HEK293 (cell line): Measurements from ENCODE around the gene ITGB4.
A peak's percentile ranks its signal among the peaks of the same experiment; 100 is the strongest.

Experiments
- GLI2 ChIP-seq: fragments of 450-650 bp; formaldehyde crosslinking; IDR thresholded peaks from 2 replicates; pipeline ENCODE4; 2017; ENCODE audit warnings: missing biosample characterization, missing genetic modification characterization, low read depth, borderline replicate concordance
- GLIS2 ChIP-seq: fragments of 450-650 bp; formaldehyde crosslinking; IDR thresholded peaks from 2 replicates; pipeline ENCODE4 v1.5.1; 2016; ENCODE audit warnings: missing biosample characterization, missing genetic modification characterization
- HOXC10 ChIP-seq: sonication (generic); formaldehyde crosslinking; IDR thresholded peaks from 2 replicates; pipeline ENCODE4 v1.8.1; 2023; ENCODE audit warnings: mild to moderate bottlenecking, missing genetic modification reagents
- MZF1 ChIP-seq: fragments of 450-650 bp; formaldehyde crosslinking; IDR thresholded peaks from 2 replicates; pipeline ENCODE4 v1.5.1; 2017; ENCODE audit warnings: missing biosample characterization, missing genetic modification characterization, borderline replicate concordance
- PRDM1 ChIP-seq: fragments of 450-650 bp; formaldehyde crosslinking; IDR thresholded peaks from 2 replicates; pipeline ENCODE4; 2016; ENCODE audit warnings: missing biosample characterization, missing genetic modification characterization
- PRDM4 ChIP-seq: fragments of 450-650 bp; formaldehyde crosslinking; IDR thresholded peaks from 2 replicates; pipeline ENCODE4 v1.5.1; 2017; ENCODE audit warnings: missing biosample characterization, missing genetic modification characterization
- SALL2 ChIP-seq: fragments of 450-650 bp; formaldehyde crosslinking; IDR thresholded peaks from 2 replicates; pipeline ENCODE4 v1.5.0; 2017; ENCODE audit warnings: missing biosample characterization, mild to moderate bottlenecking, missing genetic modification characterization, borderline replicate concordance
- ZBTB11 ChIP-seq: fragments of 450-650 bp; formaldehyde crosslinking; conservative IDR thresholded peaks from 2 replicates; pipeline ENCODE4 v1.5.1; 2016; ENCODE audit warnings: low read depth, missing biosample characterization, missing genetic modification characterization
- ZBTB48 ChIP-seq: fragments of 450-650 bp; formaldehyde crosslinking; IDR thresholded peaks from 2 replicates; pipeline ENCODE4 v1.5.1; 2016; ENCODE audit warnings: missing biosample characterization, missing genetic modification characterization
- ZBTB49 ChIP-seq: fragments of 450-650 bp; formaldehyde crosslinking; IDR thresholded peaks from 2 replicates; pipeline ENCODE4 v1.5.1; 2016; ENCODE audit warnings: missing biosample characterization, missing genetic modification characterization, low read depth
- ZNF121 ChIP-seq: fragments of 450-650 bp; formaldehyde crosslinking; IDR thresholded peaks from 2 replicates; pipeline ENCODE4 v1.5.1; 2016; ENCODE audit warnings: missing biosample characterization, missing genetic modification characterization
- ZNF155 ChIP-seq: fragments of 450-650 bp; formaldehyde crosslinking; IDR thresholded peaks from 2 replicates; pipeline ENCODE4 v1.5.1; 2016; ENCODE audit warnings: missing biosample characterization, missing genetic modification characterization
- ZNF157 ChIP-seq: fragments of 450-650 bp; formaldehyde crosslinking; IDR thresholded peaks from 2 replicates; pipeline ENCODE4 v1.5.1; 2016; ENCODE audit warnings: missing biosample characterization, missing genetic modification characterization
- ZNF18 ChIP-seq: fragments of 450-650 bp; formaldehyde crosslinking; IDR thresholded peaks from 2 replicates; pipeline ENCODE4 v1.5.1; 2016; ENCODE audit warnings: missing biosample characterization, missing genetic modification characterization
- ZNF2 ChIP-seq: fragments of 450-650 bp; formaldehyde crosslinking; IDR thresholded peaks from 2 replicates; pipeline ENCODE4 v1.5.1; 2016; ENCODE audit warnings: missing biosample characterization, missing genetic modification characterization
- ZNF221 ChIP-seq: fragments of 450-650 bp; formaldehyde crosslinking; IDR thresholded peaks from 2 replicates; pipeline ENCODE4 v1.5.1; 2017; ENCODE audit warnings: missing biosample characterization, missing genetic modification characterization, borderline replicate concordance
- ZNF266 ChIP-seq: fragments of 450-650 bp; formaldehyde crosslinking; IDR thresholded peaks from 2 replicates; pipeline ENCODE4 v1.5.1; 2016; ENCODE audit warnings: missing biosample characterization, missing genetic modification characterization, low read depth
- ZNF292 ChIP-seq: fragments of 450-650 bp; formaldehyde crosslinking; IDR thresholded peaks from 2 replicates; pipeline ENCODE4 v1.5.1; 2016; ENCODE audit warnings: low read depth, missing biosample characterization, missing genetic modification characterization, borderline replicate concordance
- ZNF394 ChIP-seq: fragments of 450-650 bp; formaldehyde crosslinking; IDR thresholded peaks from 2 replicates; pipeline ENCODE4 v1.5.1; 2016; ENCODE audit warnings: missing biosample characterization, missing genetic modification characterization, mild to moderate bottlenecking, moderate library complexity, borderline replicate concordance
- ZNF501 ChIP-seq: fragments of 450-650 bp; formaldehyde crosslinking; IDR thresholded peaks from 2 replicates; pipeline ENCODE4 v1.5.1; 2016; ENCODE audit warnings: missing biosample characterization, missing genetic modification characterization
- ZNF610 ChIP-seq: fragments of 450-650 bp; formaldehyde crosslinking; IDR thresholded peaks from 2 replicates; pipeline ENCODE4 v1.5.1; 2016; ENCODE audit warnings: missing biosample characterization, missing genetic modification characterization, borderline replicate concordance
- ZNF623 ChIP-seq: fragments of 450-650 bp; formaldehyde crosslinking; IDR thresholded peaks from 2 replicates; pipeline ENCODE4 v1.5.1; 2016; ENCODE audit warnings: missing biosample characterization, missing genetic modification characterization
- ZNF645 ChIP-seq: fragments of 450-650 bp; formaldehyde crosslinking; IDR thresholded peaks from 2 replicates; pipeline ENCODE4; 2016; ENCODE audit warnings: missing biosample characterization, missing genetic modification characterization
- ZNF707 ChIP-seq: fragments of 450-650 bp; formaldehyde crosslinking; IDR thresholded peaks from 2 replicates; pipeline ENCODE4 v1.5.1; 2016; ENCODE audit warnings: missing biosample characterization, missing genetic modification characterization
- ZNF792 ChIP-seq: fragments of 450-650 bp; formaldehyde crosslinking; IDR thresholded peaks from 2 replicates; pipeline ENCODE4 v1.5.1; 2016; ENCODE audit warnings: missing biosample characterization, missing genetic modification characterization
- ZNF830 ChIP-seq: fragments of 450-650 bp; IDR thresholded peaks from 2 replicates; pipeline ENCODE4 v1.5.0; 2018; ENCODE audit warnings: missing biosample characterization, missing genetic modification characterization, low read depth, mild to moderate bottlenecking, moderate library complexity
- ZSCAN4 ChIP-seq: fragments of 450-650 bp; formaldehyde crosslinking; IDR thresholded peaks from 2 replicates; pipeline ENCODE4 v1.5.1; 2017; ENCODE audit warnings: missing biosample characterization, missing genetic modification characterization

ITGB4 gene

GRCh38 chr17:75785016-75785890, 64.0 kb downstream of the ITGB4 start (continued):
- TF ChIP-seq ZNF623 (peak; percentile 13; the same call in 1 of the 2 replicates), PRDM1 (tag by site-specific recombination) (peak; percentile 70), GLI2 (tag by site-specific recombination) (no peak), ZNF121 (tag by site-specific recombination) (peak; percentile 94), ZNF792 (tag by site-specific recombination) (peak; percentile 60; the same call in 1 of the 2 replicates), HOXC10 (CRISPR knock-in tag) (no peak), ZBTB49 (tag by site-specific recombination) (no peak), ZNF157 (no peak), ZNF266 (no peak), ZNF292 (tag by site-specific recombination) (no peak), ZSCAN4 (tag by site-specific recombination) (no peak; the same call in 1 of the 2 replicates), ZNF645 (tag by site-specific recombination) (no peak), GLIS2 (tag by site-specific recombination) (no peak), ZBTB11 (tag by site-specific recombination) (peak; percentile 71), ZNF221 (no peak), MZF1 (no peak), ZNF18 (no peak), ZNF610 (tag by site-specific recombination) (no peak), ZNF155 (no peak), ZNF830 (tag by site-specific recombination) (no peak), ZNF707 (no peak), ZNF2 (tag by site-specific recombination) (peak; percentile 97), ZNF394 (tag by site-specific recombination) (peak; percentile 74; the same call in 1 of the 2 replicates), ZBTB48 (tag by site-specific recombination) (peak; percentile 86), PRDM4 (tag by site-specific recombination) (0 out of 2 replicates have a peak, but pooled peaks have one; percentile 40), ZNF501 (tag by site-specific recombination) (peak; percentile 98), SALL2 (tag by site-specific recombination) (no peak)
